Transverse colon (tissue), 4 donors: ENCODE data around the gene ADGRB3. TPM values are rescaled to one million over a fixed set of nuclear protein-coding genes. Genes with fewer than 3 reads are reported as not detected.
"Not testable (repeated sequence)": the region's sequence is repeated elsewhere in the genome, so short reads cannot be mapped to it uniquely, and the experiment has no call there.

ENCODE experiments used
- DNase-seq: peaks from one replicate; pipeline ENCODE4 v3.0.0-alpha.2; 2019
- H3K27ac ChIP-seq, 4 donors: fragments of 200-600 bp; sonication (generic); 2 replicates each; pipeline ENCODE4 v1.5.1; 2016 to 2018; ENCODE audit warnings: inconsistent platforms in 4 of 4
- H3K27me3 ChIP-seq: fragments of 200-600 bp; sonication (generic); 2 replicates; pipeline ENCODE4 v1.5.1; 2017; ENCODE audit warnings: inconsistent platforms
- H3K36me3 ChIP-seq, 4 donors: fragments of 200-600 bp; sonication (generic); 2 replicates each; pipeline ENCODE4 v1.5.1; 2017 to 2019; ENCODE audit warnings: inconsistent platforms in 4 of 4
- H3K4me1 ChIP-seq, 4 donors: fragments of 200-600 bp; sonication (generic); 2 replicates each; pipeline ENCODE4 v1.5.1; 2017 to 2020; ENCODE audit warnings: inconsistent platforms in 4 of 4
- H3K4me3 ChIP-seq, 4 donors: fragments of 200-600 bp; sonication (generic); 1 replicate in 1 of 4; 2 replicates in 3 of 4; pipeline versions ENCODE4 v1.5.1 to v1.6.1; 2017 to 2019; ENCODE audit warnings: inconsistent platforms in 4 of 4
- H3K9me3 ChIP-seq, 2 donors: fragments of 200-600 bp; sonication (generic); 2 replicates each; pipeline ENCODE4 v1.5.1; 2017 to 2019; ENCODE audit warnings: inconsistent platforms in 2 of 2
- CTCF ChIP-seq, 5 experiments: fragments of 200-600 bp in 3 of 5; fragments of 450-650 bp in 2 of 5; sonication (generic) in 3 of 5; IDR thresholded peaks; 1 replicate in 2 of 5; 2 replicates in 3 of 5; pipeline ENCODE4 v1.5.1; 2016 to 2017; ENCODE audit warnings: antibody characterized with exemption in 5 of 5, inconsistent platforms in 3 of 5, mild to moderate bottlenecking in 2 of 5, moderate library complexity in 1 of 5
- EP300 ChIP-seq: sonication (generic); formaldehyde crosslinking; IDR thresholded peaks from one replicate; pipeline ENCODE4 v1.6.1; 2017; ENCODE audit warnings: antibody characterized with exemption, low read depth
- POLR2A ChIP-seq: fragments of 450-650 bp; IDR thresholded peaks from one replicate; pipeline ENCODE4 v1.6.1; 2016; ENCODE audit warnings: antibody characterized with exemption, mild to moderate bottlenecking, moderate library complexity
- POLR2AphosphoS5 ChIP-seq, 3 donors: sonication (generic); formaldehyde crosslinking; IDR thresholded peaks; one replicate each; pipeline ENCODE4 v1.6.1; 2016; ENCODE audit warnings: antibody characterized with exemption in 3 of 3
- WGBS, 2 donors: methylation state at CpG; one replicate each; pipeline ENCODE4 v1.1.5; 2018; ENCODE audit warnings: low coverage in 1 of 2; 5-methylcytosine and 5-hydroxymethylcytosine counted together
- in situ Hi-C, 4 donors: fragments of 200-750 bp; cut with MboI; loops; one replicate each; pipeline versions ENCODE4 v1.15.0 to v1.15.1; 2017; ENCODE audit warnings: low sequenced_read_pairs in 3 of 4, low pct_ligation_motif_present in 1 of 4, low pct_unique_long_range_greater_than_20kb in 1 of 4
- intact Hi-C: fragments of 100-400 bp; cut with DNase I; formaldehyde crosslinking; loops from one replicate; pipeline ENCODE4 v1.15.1; 2023; ENCODE audit warnings: low total_unique reads
- total RNA-seq, 4 donors: library from RNA; depleted of rRNA; stranded (reverse); fragments of >200 nt; gene quantifications; one replicate each; pipeline ENCODE4 v1.1.0, GENCODE V29; 2016

Gene ADGRB3
- total RNA-seq, 4 donors from 2014 or later: 0.37 to 20.5 (median 2.2) TPM

- Histone ChIP-seq H3K9me3 (no peaks in the 10 kb centered on the region), H3K36me3 (no peaks in the 10 kb centered on the region), H3K27ac (no peak overlapping the region), H3K27me3 (no peaks in the 10 kb centered on the region), H3K4me3 (no peak overlapping the region), H3K4me1 (no peaks in the 10 kb centered on the region)
- in situ Hi-C loops (no loop called here), intact Hi-C loops (no loop called here)
- no peak for DNase-seq
- WGBS, 2 donors: 50 to 58% methylated on average over 2 of the region's 2 CpGs
- no peak for TF ChIP-seq EP300
- TF ChIP-seq POLR2A: no peak
- TF ChIP-seq POLR2AphosphoS5 (IDR thresholded peaks at IDR 0.05): no peak
- no peak for TF ChIP-seq CTCF (IDR thresholded peaks at IDR 0.05)
Measured at GRCh38 chr6:69111301-69111700, 476.2 kb downstream of the ADGRB3 start.

GRCh38 chr6:69116658-69117057 is 481.6 kb downstream of the ADGRB3 start:
- no peak for DNase-seq
- 70 to 83% methylated on average over 1 to 2 of the region's 2 CpGs for WGBS, 2 donors
- TF ChIP-seq POLR2AphosphoS5 (IDR thresholded peaks at IDR 0.05) (no peak), POLR2A (no peak), EP300 (no peak), CTCF (IDR thresholded peaks at IDR 0.05) (no peak)
- in situ Hi-C loops: no loop called here
- intact Hi-C loops: no loop called here
- no peaks in the 10 kb centered on the region for H3K36me3 ChIP-seq
- H3K27ac ChIP-seq: no peak overlapping the region
- no peaks in the 10 kb centered on the region for H3K9me3 ChIP-seq
- H3K27me3 ChIP-seq: no peaks in the 10 kb centered on the region
- H3K4me3 ChIP-seq: no peak overlapping the region
- H3K4me1 ChIP-seq: no peaks in the 10 kb centered on the region

GRCh38 chr6:69121461-69122406 is 486.7 kb downstream of the ADGRB3 start:
- H3K9me3 ChIP-seq, H3K27me3 ChIP-seq, H3K4me3 ChIP-seq, H3K4me1 ChIP-seq, DNase-seq, H3K27ac ChIP-seq, H3K36me3 ChIP-seq, intact Hi-C loops, in situ Hi-C loops: not testable (repeated sequence)
- WGBS, 2 donors: 92% methylated on average over 39 of the region's 51 CpGs; no CpG with 5 or more reads in 1 of the 2 donors

- Histone ChIP-seq H3K4me1 (no peaks in the 10 kb centered on the region), H3K4me3 (no peak overlapping the region), H3K36me3 (no peaks in the 10 kb centered on the region), H3K9me3 (no peaks in the 10 kb centered on the region), H3K27ac (no peak overlapping the region), H3K27me3 (no peaks in the 10 kb centered on the region)
- intact Hi-C loops (no loop called here), in situ Hi-C loops (no loop called here)
- TF ChIP-seq CTCF (IDR thresholded peaks at IDR 0.05): no peak
- no peak for TF ChIP-seq POLR2A
- TF ChIP-seq POLR2AphosphoS5 (IDR thresholded peaks at IDR 0.05): no peak
- TF ChIP-seq EP300: no peak
- DNase-seq: no peak
Measured at GRCh38 chr6:69122407-69122773, 487.3 kb downstream of the ADGRB3 start.
